Left renal pelvis (tissue), 4 donors: Measurements from ENCODE around the gene VASN. TPM values are rescaled to one million over a fixed set of nuclear protein-coding genes. Genes with fewer than 3 reads are reported as not detected.
"Not testable (repeated sequence)": the region's sequence is repeated elsewhere in the genome, so short reads cannot be mapped to it uniquely, and the experiment has no call there.

Experiments
- DNase-seq, 4 donors: peaks; one replicate each; pipeline ENCODE4 v3.0.0-alpha.2; 2013; ENCODE audit warnings: low read depth in 4 of 4, low spot score in 3 of 4
- polyA plus RNA-seq, 4 donors: library from polyadenylated mRNA; unstranded; fragments of 120-200 nt; gene quantifications; one replicate each; pipeline ENCODE4 v1.2.1, GENCODE V29; 2013; ENCODE audit not compliant: insufficient read length in 4 of 4

VASN gene
- 10 to 100 TPM; 35.7 to 68.7 (median 44.1) TPM for polyA plus RNA-seq

- no peak for DNase-seq
Measured at GRCh38 chr16:4371357-4372000, at the start of gene VASN. Gene VASN, plus strand, starts transcription at chr16:4371848. Its CDS starts 9,030 bp downstream, at chr16:4380878.

GRCh38 chr16:4322121-4323052 lies 49.3 kb upstream of the VASN start:
- DNase-seq: no peak

GRCh38 chr16:4323071-4323844 lies 48.4 kb upstream of the VASN start:
- no peak for DNase-seq

GRCh38 chr16:4323845-4324488 lies 47.7 kb upstream of the VASN start:
- no peak for DNase-seq

- no peak for DNase-seq
Measured at GRCh38 chr16:4324492-4325252, 47.0 kb upstream of the VASN start.

GRCh38 chr16:4325253-4325758 lies 46.3 kb upstream of the VASN start:
- DNase-seq: no peak

- DNase-seq: no peak
Measured at GRCh38 chr16:4327386-4328045, 44.1 kb upstream of the VASN start.

- DNase-seq: peak in 1 of 4 donors; percentile 64
Measured at GRCh38 chr16:4328046-4328781, 43.4 kb upstream of the VASN start.

- no peak for DNase-seq
Measured at GRCh38 chr16:4328782-4329775, 42.6 kb upstream of the VASN start.

GRCh38 chr16:4330277-4330874 lies 41.3 kb upstream of the VASN start:
- no peak for DNase-seq

GRCh38 chr16:4332083-4332482 lies 39.6 kb upstream of the VASN start:
- no peak for DNase-seq

- DNase-seq: no peak
Measured at GRCh38 chr16:4332623-4333307, 38.9 kb upstream of the VASN start.

GRCh38 chr16:4333308-4333638 lies 38.4 kb upstream of the VASN start:
- no peak for DNase-seq

GRCh38 chr16:4333714-4334113 lies 37.9 kb upstream of the VASN start:
- DNase-seq: not testable (repeated sequence)

- DNase-seq: no peak
Measured at GRCh38 chr16:4334724-4335495, 36.7 kb upstream of the VASN start.
